GM12878 (cell line): ENCODE measurements around the gene UBE2D4.
A peak's percentile ranks its signal among the peaks of the same experiment; 100 is the strongest.

Source experiments
- CTCF ChIP-seq, 3 experiments: IDR thresholded peaks in 2 of 3; conservative IDR thresholded peaks in 1 of 3; 2 replicates each; pipeline ENCODE4 v1.5.1; 2011; ENCODE audit warnings: low read depth in 3 of 3, low read length in 3 of 3, mild to moderate bottlenecking in 3 of 3, control low read depth in 2 of 3, moderate library complexity in 2 of 3, inconsistent platforms in 1 of 3, mixed read lengths in 1 of 3; ENCODE audit not compliant: control insufficient read depth in 2 of 3, insufficient read depth in 1 of 3; ENCODE audit errors: extremely low read depth in 1 of 3
- EZH2 ChIP-seq: IDR thresholded peaks from 2 replicates; pipeline ENCODE4 v1.6.1; 2012; ENCODE audit warnings: low read depth, mild to moderate bottlenecking, control low read depth, inconsistent platforms, low read length, borderline replicate concordance; ENCODE audit not compliant: control insufficient read depth
- PML ChIP-seq: IDR thresholded peaks from 2 replicates; pipeline ENCODE4 v1.6.1; 2012; ENCODE audit warnings: low read length, inconsistent platforms
- POLR2AphosphoS5 ChIP-seq: IDR thresholded peaks from 2 replicates; pipeline ENCODE4 v1.6.1; 2011; ENCODE audit warnings: mild to moderate bottlenecking, low read length, inconsistent platforms
- RUNX3 ChIP-seq: IDR thresholded peaks from 2 replicates; pipeline ENCODE4 v1.6.1; 2012; ENCODE audit warnings: low read length, inconsistent platforms

- TF ChIP-seq RUNX3: 0 out of 2 replicates have a peak, but pooled peaks have one; percentile 12
- TF ChIP-seq EZH2: no peak
- TF ChIP-seq CTCF (IDR thresholded peaks at IDR 0.05 in 2 of 3, conservative IDR thresholded peaks at IDR 0.05 in 1 of 3; ENCODE audit: control insufficient read depth in 2 of 3, extremely low read depth in 1 of 3, insufficient read depth in 1 of 3, low read depth in 3 of 3, low read length in 3 of 3): 0 out of 6 replicates have a peak, but pooled peaks of 1 of the 3 experiments have one; percentile 11
- TF ChIP-seq POLR2AphosphoS5: peak; percentile 94
- TF ChIP-seq PML: peak; percentile 95
Measured at GRCh38 chr7:43925984-43926797, at the start of gene UBE2D4.
